RWPE2 (cell line): ENCODE data around the gene NEDD1.

Source experiments
- ATAC-seq: fragments of 200-7000 bp; cut with Tn5 transposase; 3 replicates; pipeline ENCODE4 v1.9.1; 2021; ENCODE audit warnings: low read depth
- DNase-seq: peaks from one replicate; pipeline ENCODE4 v3.0.0-alpha.2; 2020; ENCODE audit warnings: low spot score
- H3K27ac ChIP-seq: fragments of 450-650 bp; 2 replicates; pipeline ENCODE4 v1.5.1; 2017; ENCODE audit warnings: mild to moderate bottlenecking; ENCODE audit not compliant: poor library complexity, severe bottlenecking
- H3K27me3 ChIP-seq: fragments of 250-450 bp; sonication (Bioruptor Pico); 2 replicates; pipeline ENCODE4 v1.5.1; 2021; ENCODE audit warnings: mild to moderate bottlenecking, moderate library complexity; ENCODE audit not compliant: insufficient read depth, poor library complexity, severe bottlenecking
- H3K36me3 ChIP-seq: fragments of 250-450 bp; sonication (Bioruptor Pico); 2 replicates; pipeline ENCODE4 v1.5.1; 2020; ENCODE audit warnings: low read depth, mild to moderate bottlenecking, moderate library complexity
- H3K4me1 ChIP-seq: fragments of 250-450 bp; sonication (Bioruptor Pico); 2 replicates; pipeline ENCODE4 v1.5.1; 2021; ENCODE audit warnings: mild to moderate bottlenecking, moderate library complexity; ENCODE audit not compliant: insufficient read depth, poor library complexity, severe bottlenecking
- H3K4me3 ChIP-seq: fragments of 250-450 bp; sonication (Bioruptor Pico); 2 replicates; pipeline ENCODE4 v1.5.1; 2021; ENCODE audit warnings: mild to moderate bottlenecking, moderate library complexity; ENCODE audit not compliant: severe bottlenecking
- H3K9me3 ChIP-seq: fragments of 250-450 bp; sonication (Bioruptor Pico); 2 replicates; pipeline ENCODE4 v1.5.1; 2021; ENCODE audit warnings: mild to moderate bottlenecking, moderate library complexity; ENCODE audit not compliant: severe bottlenecking
- CTCF ChIP-seq: fragments of 450-650 bp; IDR thresholded peaks from one replicate; pipeline ENCODE4 v1.5.1; 2017; ENCODE audit warnings: mild to moderate bottlenecking, moderate library complexity; ENCODE audit not compliant: poor library complexity, severe bottlenecking

The NEDD1 gene

DNA sequence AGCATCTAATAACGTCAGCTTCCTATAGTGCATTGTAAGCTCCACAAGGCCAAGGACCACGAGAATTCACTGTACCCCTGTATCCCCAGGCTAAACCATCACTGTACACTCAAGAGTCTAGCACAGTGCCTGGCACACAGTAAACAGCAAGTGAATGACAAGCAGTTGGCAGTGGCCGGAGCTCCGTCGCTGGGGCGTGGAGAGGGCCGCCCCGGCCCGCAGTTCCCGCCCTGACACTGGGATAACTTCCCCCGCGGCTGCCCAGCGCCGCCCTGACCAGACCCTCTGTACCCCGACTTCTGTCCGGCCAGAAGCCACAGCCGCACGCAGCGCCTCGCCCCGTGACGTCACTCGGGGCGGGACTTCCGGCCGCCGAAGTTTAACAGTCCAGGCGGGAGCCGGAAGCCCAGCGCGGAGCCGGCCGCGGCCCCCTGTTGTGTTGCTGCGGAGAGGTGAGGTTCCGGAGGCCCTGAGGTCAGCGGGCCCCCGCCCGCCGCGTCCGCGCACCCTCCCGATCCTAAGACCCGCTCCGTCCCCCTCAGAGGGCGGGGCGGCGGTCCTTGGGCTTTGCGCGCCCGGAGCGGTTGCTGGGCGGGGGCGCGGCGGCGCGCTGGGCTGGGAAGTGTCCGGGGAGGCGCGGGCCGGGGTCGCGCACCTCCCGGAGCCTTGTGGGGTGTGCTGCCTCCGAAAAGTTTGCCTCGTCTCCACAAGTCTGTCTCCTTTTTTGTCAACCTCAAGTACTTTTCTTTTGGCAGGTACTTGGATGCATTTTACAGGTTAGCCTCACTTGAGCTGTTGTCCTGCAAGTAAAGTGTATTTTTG lies at the start of gene NEDD1:
TSS of gene NEDD1 (plus strand) at position 409 of the 822 bp plus-strand sequence. CDS start 2,503 bp downstream, outside the sequence.
- H3K4me1 ChIP-seq: no peaks in the 10 kb centered on the region
- TF ChIP-seq CTCF: no peak
- peaks cover 18% of the 10 kb centered on the region for H3K36me3 ChIP-seq
- H3K4me3 ChIP-seq: peak within 1 kb of the TSS; percentile 54
- ATAC-seq (peak; percentile 89), DNase-seq (peak; percentile 78)
- H3K27me3 ChIP-seq: no peaks in the 10 kb centered on the region
- H3K9me3 ChIP-seq: no peaks in the 10 kb centered on the region
- H3K27ac ChIP-seq: peak within 1 kb of the TSS; percentile 33

DNA sequence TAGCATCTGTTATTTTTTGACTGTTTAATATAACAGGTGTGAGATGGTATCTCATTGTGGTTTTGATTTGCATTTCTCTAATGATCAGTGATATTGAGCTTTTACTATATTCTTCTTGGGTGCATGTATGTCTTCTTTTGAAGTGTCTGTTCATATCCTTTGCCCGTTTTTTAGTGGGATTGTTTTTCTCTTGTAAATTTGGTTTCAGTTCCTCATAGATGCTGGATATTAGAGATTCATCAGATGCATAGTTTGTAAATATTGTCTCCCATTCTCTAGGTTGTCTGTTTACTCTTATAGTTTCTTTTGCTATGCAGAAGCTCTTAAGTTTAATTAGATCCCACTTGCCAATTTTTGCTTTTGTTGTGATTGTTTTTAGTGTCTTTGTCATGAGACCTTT lies 48.9 kb upstream of the NEDD1 start:
- H3K4me1 ChIP-seq: no peaks in the 10 kb centered on the region
- DNase-seq: no peak
- H3K27me3 ChIP-seq: no peaks in the 10 kb centered on the region
- no peaks in the 10 kb centered on the region for H3K36me3 ChIP-seq
- no peak overlapping the region for H3K27ac ChIP-seq
- no peak for ATAC-seq
- TF ChIP-seq CTCF: no peak
- H3K4me3 ChIP-seq: no peak overlapping the region
- H3K9me3 ChIP-seq: no peaks in the 10 kb centered on the region

DNA sequence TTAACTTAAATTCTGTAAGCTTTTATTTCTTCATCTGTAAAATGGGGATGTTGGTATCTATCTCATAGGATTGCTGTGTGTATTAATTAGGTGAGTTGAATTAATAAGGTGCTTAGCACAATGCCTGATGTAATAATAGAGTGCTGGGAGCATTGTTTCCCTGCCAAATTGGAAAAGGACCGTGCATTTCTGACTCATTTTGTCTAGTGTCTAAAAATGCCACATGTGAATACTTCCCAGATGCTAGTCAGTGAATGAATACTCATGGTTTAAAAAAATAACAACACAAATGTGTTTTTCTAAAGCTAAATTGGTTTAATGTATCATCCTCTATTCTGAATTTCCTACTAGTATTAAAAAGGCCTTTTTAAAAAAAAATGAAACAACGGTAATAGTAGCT lies 45.4 kb upstream of the NEDD1 start:
- no peaks in the 10 kb centered on the region for H3K4me1 ChIP-seq
- no peak for ATAC-seq
- DNase-seq: no peak
- H3K36me3 ChIP-seq: no peaks in the 10 kb centered on the region
- no peaks in the 10 kb centered on the region for H3K9me3 ChIP-seq
- no peak for TF ChIP-seq CTCF
- H3K4me3 ChIP-seq: no peak overlapping the region
- no peak overlapping the region for H3K27ac ChIP-seq
- no peaks in the 10 kb centered on the region for H3K27me3 ChIP-seq

GRCh38 chr12:96862326-96862725 lies 44.7 kb upstream of the NEDD1 start:
- no peaks in the 10 kb centered on the region for H3K27me3 ChIP-seq
- H3K27ac ChIP-seq: no peak overlapping the region
- DNase-seq (no peak), ATAC-seq (no peak)
- no peak overlapping the region for H3K4me3 ChIP-seq
- TF ChIP-seq CTCF: no peak
- H3K9me3 ChIP-seq: no peaks in the 10 kb centered on the region
- H3K4me1 ChIP-seq: no peaks in the 10 kb centered on the region
- no peaks in the 10 kb centered on the region for H3K36me3 ChIP-seq

DNA sequence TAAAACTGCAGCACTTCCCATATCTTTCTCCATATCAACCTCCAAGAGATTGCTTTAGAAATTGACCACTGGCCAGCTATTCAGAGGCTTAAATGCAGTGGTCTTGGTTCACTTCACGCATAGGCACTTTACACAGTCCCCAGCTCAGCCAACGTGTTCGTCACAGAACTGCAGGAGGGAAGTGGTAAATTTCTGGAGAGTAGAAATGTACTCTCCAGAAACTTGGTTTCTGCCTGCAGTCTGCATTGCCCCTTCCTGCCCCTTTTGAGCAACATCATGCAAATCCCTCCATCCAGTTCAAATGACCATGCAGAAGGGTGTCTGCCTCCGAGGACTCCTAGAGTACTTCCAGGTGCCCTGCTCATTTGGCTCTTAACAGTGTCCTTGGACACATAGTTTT lies 42.7 kb upstream of the NEDD1 start:
- no peak for DNase-seq
- no peaks in the 10 kb centered on the region for H3K36me3 ChIP-seq

More for the DNA sequence above, 42.7 kb upstream of the NEDD1 start:
- TF ChIP-seq CTCF: no peak
- no peaks in the 10 kb centered on the region for H3K9me3 ChIP-seq
- no peak overlapping the region for H3K4me3 ChIP-seq
- H3K27ac ChIP-seq: no peak overlapping the region
- ATAC-seq: no peak
- no peaks in the 10 kb centered on the region for H3K27me3 ChIP-seq
- H3K4me1 ChIP-seq: no peaks in the 10 kb centered on the region
